Fibroblast of villous mesenchyme (primary cell): ENCODE data around the gene ATP5MC2. TPM values are rescaled to one million over a fixed set of nuclear protein-coding genes. Genes with fewer than 3 reads are reported as not detected.

Source experiments
- DNase-seq: peaks from one replicate; pipeline ENCODE4 v3.0.0-alpha.2; 2010; ENCODE audit warnings: low read depth
- H3K4me3 ChIP-seq: 2 replicates; pipeline ENCODE4 v1.5.1; 2011; ENCODE audit warnings: low read depth, mild to moderate bottlenecking, low read length
- CTCF ChIP-seq: IDR thresholded peaks from 2 replicates; pipeline ENCODE4 v1.5.1; 2012; ENCODE audit warnings: low read depth, mild to moderate bottlenecking, low read length; ENCODE audit not compliant: insufficient read depth
- total RNA-seq: library from RNA; depleted of rRNA; stranded (reverse); fragments of >200 nt; gene quantifications from 2 replicates; pipeline ENCODE4 v1.2.3, GENCODE V29; 2012

ATP5MC2 gene
- total RNA-seq, 1 donor: 70.8 TPM

DNA sequence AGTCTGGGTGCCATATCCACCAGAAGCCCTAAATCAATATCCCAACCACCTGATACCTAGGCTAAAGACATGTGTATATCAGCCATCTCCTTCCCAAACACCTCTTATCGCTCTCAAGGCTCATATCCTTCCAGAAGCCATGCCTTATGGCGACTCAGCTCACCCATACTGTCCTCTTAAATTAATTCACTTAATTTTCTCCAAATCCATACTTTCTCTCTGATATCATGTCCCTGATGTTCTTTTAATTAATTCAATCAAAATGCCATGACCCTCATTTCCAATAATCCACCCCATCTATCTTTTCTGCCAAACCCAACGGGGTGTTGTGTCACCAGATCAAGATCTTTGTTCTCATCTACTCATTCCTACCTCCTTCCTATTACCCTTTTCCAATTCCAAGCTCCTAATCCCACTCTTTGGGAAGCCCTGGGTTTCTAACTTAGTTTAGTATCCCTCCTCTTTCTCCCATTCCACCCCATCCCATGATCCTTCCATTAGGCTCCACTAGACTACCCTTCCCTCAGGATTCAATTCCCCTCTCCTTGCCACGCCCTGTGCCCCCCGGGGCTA lies 50.4 kb downstream of the ATP5MC2 start:
- H3K4me3 ChIP-seq: peak overlapping the region; percentile 82
- TF ChIP-seq CTCF: no peak
- no peak for DNase-seq

DNA sequence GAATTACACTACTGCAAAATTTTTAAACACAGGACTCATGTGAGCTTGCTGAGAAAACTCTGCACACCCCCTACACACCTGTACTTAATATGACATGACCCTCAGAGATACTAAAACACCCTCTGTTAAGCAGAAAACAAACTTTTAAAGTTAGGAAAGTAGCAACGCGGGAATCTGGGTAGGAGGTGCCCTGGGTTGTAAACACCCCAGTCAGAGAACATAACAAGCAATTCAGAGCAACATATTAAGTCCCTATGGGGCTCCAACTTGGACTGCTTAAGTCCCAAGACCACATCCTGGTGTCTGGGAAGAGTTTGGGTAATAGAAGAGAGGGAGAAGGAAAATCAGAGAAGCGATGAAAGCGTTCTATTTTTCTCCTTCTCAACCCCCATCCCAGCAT lies 50.9 kb downstream of the ATP5MC2 start:
- H3K4me3 ChIP-seq: peak overlapping the region; percentile 82
- no peak for TF ChIP-seq CTCF
- DNase-seq: peak; percentile 32

DNA sequence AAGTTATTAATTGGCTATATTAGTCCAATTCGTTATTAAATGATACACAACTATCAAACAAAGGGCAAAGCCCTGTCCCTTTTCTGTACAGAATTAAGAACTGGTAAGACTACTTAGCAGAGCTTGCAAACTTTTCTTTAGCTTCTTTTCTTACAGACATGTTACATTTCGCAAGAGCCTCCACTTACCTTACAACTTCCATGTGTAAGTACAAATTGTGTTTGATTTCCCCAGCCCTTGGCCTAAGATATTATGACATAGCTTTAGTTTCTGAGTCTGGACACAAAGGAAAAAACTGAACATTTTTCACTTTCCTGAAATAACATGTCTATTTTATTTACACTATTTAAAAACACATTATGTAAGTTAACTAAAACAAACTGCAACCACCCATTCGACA lies 51.4 kb downstream of the ATP5MC2 start:
- DNase-seq: peak; percentile 68
- no peak for TF ChIP-seq CTCF
- peak overlapping the region; percentile 82 for H3K4me3 ChIP-seq

DNA sequence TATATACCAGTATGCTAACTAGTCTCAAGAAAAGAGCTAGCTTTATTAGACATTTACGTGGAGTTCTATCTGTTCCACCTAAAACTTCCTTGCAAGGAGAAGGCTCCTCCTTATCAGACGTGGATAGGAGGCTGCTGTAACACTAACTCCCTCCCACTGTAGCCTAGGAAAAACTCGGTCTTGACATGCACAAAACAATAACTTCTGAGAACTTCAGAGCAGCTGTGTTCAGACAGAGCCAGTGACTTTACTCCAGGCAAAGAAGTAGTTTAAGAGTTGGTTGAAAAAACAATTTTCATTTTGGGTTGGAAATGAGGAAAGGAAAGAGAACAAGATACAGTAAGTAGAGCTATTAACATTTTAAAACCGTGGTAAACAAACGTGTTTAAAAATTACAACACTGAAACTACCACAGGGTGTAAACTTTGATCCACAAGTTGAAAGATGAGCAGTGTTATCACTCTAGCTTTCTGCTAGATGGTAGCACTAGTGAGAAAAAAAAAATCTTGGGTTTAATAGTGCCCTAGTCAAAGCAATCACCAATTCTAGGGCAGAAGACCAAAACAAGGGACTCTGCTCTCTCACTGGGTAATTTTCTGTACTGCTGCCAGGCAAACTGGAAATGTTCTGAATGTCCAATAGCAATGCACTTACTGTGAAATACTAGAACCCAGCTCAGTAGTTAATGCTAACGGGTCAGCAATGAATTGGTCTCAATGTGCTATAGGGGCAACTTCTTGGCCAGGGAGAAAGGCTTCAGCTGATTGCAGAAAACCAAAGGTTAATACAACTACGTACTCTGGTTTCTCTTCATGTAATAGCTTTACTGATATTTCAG lies 52.1 kb downstream of the ATP5MC2 start:
- no peak for TF ChIP-seq CTCF
- peak; percentile 77 for DNase-seq
- H3K4me3 ChIP-seq: peak overlapping the region; percentile 82

- TF ChIP-seq CTCF: no peak
- no peak overlapping the region for H3K4me3 ChIP-seq
- DNase-seq: no peak
These were observed 53.2 kb downstream of the ATP5MC2 start for GRCh38 chr12:53622724-53623123.

GRCh38 chr12:53618275-53618674 lies 57.6 kb downstream of the ATP5MC2 start:
- no peak for TF ChIP-seq CTCF
- peak; percentile 13 for DNase-seq
- peak overlapping the region; percentile 32 for H3K4me3 ChIP-seq
